GM21526 (cell line): ENCODE results near the gene HIPK1.

Experiments
- ATAC-seq: cut with Tn5 transposase; IDR thresholded peaks from one replicate; pipeline ENCODE4 v1.9.1; 2021; ENCODE audit warnings: moderate library complexity; ENCODE audit not compliant: unreplicated experiment, low FRiP score

HIPK1 gene

DNA sequence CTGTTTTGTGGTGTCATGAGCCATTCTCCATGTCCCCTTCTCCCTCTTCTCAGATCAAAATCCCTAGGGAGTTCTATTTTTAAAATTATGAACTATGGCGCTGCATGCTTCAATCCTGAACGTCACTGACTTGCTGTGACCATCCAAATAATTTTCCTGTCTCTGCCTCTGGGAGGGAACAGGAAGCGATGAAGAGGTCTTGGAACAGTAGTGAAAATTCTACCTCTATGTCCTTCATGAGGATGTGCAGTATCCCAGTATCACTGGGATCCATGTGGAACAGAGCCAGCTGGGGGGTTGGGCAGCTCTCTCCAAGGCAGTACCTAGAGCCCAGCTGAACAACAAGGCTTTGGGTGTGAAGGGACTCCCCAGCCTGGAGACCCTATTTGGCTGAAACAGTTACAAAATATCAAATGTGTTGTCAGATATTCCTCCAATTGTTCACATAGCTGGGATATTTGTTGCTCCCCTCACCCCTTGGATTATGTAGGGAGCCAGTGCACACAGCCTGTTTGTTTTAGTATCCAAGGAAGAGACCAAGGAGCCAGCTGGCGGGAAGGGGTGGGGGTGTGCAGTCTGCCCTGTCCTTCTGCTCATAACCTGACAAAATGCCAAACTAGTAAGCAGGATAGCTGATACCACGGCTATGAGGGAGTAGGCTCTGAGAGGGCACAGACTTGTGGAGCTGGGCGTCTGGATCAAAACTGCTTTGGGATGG lies 16.4 kb upstream of the HIPK1 start:
- no peak for ATAC-seq

DNA sequence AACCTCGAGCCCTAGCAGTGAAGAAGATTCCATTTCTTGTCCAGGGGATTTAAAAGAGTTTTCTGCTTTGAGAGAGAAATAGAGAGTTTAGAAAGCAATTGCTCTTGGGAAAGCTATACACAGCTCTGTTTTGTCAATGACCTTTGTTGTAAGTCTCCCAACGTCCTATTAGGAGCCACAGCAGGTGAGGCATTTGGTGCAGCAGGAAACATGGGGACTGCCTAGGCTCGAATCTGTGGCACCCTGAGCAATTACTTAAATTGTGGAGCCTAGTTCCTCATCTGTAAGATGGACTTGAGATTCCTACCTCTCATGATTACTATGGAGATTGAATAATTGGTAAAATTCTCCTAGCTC lies 15.8 kb upstream of the HIPK1 start:
- no peak for ATAC-seq

DNA sequence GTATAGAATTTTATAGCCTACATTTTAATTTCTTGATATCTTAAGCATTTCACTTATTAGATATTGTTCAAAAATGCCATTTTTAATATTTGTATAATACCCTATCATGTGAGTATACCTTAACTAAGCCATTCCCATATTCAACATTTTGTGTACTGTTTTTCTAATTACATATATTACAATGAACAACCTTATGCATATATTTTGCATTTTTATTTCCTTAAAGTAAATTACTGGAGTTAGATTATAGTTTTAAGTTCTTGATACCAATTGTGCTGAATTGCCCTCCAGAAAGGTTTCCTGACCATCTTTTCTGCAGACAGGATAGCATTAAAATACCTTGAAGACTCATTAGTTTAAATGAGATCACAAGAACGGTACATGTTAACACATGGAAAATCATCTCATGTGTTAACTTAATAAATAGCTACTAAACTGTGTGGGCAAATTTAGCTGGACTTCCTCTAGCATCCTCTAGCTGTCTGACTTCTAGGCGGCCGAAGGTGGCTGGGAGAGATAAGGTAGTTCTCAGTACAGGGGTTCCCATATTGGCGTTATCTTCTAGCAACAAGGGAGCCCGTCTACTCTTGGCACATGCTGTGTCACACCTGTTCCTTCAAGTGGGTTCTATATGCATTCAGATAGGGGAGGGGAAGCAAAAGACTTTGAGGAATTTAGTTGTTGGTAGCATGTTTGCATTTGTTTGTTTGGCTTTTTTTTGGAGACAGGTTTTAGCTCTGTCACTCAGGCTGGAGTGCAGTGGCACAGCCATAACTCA lies 15.0 kb upstream of the HIPK1 start:
- no peak for ATAC-seq

DNA sequence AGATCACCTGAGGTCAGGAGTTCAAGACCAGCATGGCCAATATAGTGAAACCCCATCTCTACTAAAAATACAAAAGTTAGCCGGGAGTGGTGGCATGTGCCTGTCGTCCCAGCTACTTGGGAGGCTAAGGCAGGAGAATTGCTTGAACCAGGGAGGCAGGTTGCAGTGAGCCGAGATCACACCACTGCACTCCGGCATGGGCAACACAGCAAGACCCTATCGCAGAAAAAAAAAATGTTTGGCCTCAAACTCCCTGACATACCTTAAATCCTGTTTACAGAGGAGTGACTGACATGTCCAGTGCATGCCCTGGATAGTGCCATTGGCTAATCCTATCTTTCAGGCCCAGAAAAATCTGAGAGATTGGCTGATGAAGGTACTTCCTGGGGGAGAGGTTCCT lies 12.2 kb upstream of the HIPK1 start:
- no peak for ATAC-seq

DNA sequence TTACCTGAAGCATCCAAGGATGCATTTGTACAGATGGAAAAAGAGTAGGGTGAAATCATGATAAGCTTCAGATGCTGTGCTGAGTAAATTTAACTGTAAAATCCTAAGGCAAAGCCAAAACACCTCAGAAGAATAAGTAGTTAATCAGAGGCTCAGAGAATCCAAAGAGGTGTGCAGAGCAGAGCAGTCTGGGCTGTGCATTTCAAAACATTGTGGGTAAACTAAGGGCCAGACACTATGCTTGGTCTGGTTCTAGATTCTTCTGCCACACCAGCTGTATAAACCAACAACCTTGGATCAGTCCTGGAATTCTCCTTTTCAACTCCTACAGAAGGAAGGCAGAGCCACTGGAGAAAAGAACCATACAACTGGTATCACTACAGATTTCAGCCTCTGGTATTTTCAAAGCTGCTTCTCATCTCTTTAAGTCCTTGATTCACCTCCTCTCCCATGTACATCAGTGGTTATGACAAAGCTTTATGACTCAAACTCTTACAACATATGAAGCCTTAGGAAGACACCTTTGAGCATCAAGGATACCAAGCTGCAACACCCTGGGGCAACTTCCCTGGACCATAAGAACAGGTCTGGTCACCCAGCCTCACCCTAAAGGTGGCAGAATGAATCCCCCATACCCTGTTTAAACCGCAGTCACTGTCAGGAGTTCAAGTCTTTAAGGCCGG lies 11.6 kb upstream of the HIPK1 start:
- ATAC-seq = no peak

DNA sequence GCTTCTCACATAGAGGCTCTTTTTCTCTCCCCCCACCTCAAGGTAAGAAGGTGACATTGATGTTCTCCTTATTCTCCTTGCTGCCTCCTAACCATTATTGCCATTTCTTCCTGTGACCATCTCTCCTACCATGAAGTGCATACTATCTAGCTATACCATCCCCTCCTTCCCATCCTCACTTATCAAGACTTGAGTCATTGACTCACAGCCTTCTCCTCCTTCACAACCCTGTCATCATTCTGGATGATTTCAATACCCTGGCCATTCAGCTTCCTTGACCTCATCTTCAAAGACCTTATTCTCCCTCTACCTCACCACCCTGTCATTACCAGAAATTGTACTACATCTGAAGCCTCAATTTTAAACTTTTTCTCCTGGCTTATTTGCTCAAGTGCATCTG lies 10.9 kb upstream of the HIPK1 start:
- ATAC-seq = no peak

DNA sequence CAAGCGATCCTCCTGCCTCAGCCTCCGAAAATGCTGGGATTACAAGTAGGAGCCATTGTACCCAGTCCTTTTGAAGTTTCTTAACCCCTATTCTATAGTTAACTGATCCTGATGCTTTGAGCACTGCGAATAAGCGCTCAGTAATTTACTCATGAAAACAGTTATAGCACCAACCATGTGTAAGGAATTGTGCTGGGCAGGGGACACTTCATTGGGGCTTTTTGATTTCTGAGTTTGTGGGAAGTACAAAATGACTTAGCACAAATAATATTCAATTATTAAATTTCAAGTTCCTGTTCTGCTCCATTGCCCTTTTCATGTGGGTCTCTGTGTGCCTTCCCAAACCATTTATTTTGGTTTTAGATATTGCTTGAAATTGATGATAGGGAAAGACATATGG lies 6.2 kb upstream of the HIPK1 start:
- no peak for ATAC-seq

DNA sequence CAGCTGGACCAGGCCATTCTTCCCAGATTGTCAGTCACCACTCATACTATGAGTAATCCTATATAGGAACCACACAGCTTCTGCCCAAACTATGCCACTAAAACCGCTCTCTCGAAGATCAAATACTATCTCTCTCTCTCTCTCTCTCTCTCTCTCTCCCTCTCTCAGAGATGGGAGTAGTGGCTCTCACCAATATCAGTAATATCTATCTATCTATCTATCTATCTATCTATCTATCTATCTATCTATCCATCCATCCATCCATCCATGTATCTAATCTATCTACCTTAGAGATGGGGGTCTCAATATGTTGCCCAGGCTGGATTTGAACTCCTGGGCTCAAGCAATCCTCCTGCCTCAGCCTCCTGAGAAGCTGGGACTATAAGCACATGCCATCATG lies 4.7 kb upstream of the HIPK1 start:
- ATAC-seq = no peak

DNA sequence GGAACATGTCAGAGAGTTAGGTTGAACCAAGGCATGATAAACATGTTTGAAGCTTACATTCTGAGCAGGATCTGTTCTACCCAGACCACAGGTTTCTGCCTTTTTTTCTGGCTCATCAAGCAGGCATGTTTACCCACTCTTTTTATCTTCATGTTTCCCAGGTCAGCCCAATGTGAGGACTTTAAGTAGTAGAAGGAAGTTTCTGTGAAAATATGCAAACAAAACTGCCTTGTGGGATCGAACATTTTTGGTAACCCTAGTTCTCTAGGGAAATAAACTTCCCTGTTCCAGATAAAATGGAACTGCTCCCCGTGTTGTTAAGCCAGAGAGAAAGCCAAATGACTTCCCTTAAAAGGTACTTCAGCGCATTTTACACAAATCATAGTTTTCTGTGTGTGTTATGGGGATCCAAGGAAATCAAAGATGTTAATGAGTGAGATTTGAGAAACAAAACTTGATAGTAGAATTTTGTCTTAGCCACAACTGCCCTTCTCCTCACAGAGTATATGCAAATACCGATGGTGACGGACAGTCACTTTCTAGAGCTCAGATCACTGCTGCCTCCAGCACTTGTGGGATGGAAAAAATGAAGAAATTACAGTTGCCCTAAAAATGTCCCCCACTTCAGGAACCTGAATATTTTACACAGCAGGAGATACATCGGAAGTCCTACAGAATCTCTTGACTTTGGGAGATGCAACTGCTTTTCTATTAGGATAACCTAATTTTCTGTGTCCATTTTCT lies 765 bp upstream of the HIPK1 start:
- ATAC-seq = peak; percentile 35

DNA sequence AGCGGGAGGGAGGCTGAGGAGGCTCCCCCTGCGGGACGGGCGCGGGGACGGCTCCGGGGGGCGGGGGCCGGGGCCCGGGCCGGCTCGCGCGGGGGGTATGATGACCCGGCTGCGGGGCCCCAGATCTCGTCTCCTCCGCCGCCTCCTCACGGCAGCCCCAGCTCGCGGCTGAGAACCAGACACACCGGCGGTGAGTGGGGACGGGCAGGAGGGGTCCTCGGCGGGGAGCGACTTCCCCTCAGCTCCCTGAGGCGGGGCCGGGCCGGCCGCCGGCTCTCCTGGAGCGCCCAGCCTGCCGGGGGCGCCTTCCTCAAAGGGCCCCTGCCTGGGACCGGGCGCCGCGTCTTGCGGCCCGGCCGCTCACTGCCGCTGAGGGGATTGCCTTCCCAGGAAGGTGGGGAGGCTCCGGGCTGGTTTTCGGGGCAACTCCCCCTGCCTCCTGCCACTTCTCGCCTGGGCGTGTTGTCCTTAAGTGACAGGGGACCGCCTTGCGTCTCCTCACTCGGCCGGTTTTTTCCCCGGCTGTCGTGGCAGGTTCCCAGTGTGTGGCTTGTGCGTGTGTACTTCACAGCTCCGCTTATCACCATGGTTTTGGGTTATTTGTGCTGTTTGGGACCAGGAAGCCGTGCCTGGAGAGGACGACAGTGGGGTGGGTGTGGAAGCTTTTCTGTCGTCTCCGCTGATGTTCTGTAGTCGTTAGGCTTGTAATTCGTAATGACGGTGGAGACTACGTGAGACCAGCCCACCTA lies 800 bp downstream of the HIPK1 start:
- peak; percentile 33 for ATAC-seq

DNA sequence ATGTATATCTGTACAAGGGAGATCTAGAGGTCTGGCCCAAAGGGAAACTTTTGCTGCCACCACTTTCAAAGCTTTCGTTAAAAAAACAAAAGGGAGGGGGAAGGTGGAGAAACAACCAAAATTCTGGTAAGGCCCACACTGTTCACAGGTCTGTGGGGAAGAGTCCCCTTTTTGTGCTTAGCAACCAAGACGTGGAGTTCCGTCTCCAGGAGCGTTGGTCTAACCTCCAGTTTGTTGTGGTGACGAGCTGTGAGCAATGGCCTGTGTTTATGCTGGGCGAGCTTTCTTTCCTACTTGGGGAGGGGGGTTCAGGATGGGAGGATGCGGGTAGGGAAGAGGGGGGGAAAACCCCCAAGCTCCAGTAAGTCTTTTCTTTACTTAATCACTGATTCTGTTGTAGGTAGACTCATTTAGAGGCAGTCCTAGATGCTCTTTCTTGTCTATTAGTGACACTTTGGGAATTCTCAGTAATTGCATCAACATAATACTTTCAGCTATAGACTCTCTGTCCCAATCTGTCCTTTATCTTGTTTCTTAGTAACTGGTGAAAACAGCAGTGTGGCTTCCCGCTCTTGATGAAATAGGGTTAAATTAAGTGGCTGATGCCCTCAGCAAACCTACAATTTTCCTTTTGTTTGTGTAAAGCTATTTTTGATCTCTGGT lies 1.5 kb downstream of the HIPK1 start:
- peak; percentile 19 for ATAC-seq

DNA sequence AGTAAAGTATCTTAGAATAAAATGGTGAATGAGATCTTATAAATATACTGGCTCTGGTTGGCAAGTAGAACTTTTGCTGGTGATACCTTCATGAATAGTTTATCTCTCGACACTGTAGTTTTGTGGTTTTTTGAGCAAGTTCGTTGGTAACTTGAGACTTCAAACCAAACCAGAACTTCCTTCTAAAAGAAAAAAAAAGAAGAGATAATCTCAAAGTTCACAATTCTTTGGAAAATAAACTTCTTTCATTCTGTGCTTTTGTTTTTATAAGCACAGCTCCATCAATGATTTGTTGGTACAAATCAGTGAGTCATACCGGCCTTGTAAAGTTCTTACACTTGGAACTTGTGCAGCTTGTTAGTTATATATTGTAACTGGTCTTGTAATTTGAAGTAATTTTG lies 2.3 kb downstream of the HIPK1 start:
- no peak for ATAC-seq

DNA sequence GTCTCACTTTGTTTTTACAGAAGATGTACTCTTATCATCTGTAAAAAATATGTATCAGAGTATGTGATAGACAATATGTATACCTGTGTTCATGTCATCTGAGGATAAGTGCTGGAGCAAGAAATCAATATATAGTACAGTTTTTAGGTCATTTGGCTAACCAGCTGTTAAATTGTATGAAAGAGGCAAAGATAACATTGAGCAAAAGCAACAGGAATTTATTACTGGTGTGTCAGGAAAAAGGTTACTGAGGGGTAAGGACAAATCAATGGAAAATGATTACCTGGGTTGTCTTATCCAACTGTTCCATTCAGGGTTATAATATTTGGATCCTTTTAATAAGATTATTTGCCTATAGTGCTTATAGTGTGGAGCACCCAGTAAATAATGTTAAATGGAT lies 4.9 kb downstream of the HIPK1 start:
- ATAC-seq = no peak

DNA sequence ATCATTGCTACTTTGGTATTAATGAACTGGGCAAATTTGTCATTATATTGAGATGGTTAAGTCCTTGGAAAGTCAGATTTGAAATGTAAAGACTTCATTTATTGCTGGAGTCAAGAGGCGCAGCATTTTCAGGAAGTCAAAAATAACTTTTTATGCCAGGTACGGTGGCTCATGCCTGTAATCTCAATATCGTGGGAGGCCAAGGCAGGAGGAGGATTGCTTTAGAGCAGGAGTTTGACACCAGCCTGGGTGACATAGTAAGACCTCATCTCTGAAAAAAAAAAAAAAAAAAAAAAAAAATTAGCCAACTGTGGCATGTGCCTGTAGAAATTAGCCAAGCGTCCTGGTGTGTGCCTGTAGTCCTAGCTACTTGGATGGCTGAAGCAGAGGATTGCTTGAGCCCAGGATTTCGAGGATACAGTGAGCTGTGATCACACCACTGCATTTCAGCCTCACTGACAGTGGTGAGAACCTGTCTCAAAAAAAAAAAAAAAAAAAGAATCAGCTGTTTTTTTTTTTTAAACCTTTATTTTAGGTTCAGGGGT lies 5.5 kb downstream of the HIPK1 start:
- ATAC-seq = no peak

DNA sequence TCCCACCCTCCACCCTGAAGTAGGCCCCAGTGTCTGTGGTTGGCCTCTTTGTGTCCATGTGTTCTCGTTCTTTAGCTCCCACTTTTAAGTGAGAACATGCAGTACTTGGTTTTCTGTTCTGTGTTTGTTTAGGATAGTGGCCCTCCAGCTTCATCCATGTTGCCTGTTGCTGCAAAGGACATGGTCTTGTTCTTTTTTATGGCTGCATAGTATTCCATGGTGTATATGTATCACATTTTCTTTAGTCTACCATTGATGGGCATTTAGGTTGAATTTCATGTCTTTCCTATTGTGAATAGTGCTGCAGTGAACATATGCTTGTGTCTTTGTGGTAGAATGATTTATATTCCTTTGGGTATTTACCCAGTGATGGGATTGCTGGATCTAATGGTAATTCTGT lies 6.1 kb downstream of the HIPK1 start:
- ATAC-seq = no peak

DNA sequence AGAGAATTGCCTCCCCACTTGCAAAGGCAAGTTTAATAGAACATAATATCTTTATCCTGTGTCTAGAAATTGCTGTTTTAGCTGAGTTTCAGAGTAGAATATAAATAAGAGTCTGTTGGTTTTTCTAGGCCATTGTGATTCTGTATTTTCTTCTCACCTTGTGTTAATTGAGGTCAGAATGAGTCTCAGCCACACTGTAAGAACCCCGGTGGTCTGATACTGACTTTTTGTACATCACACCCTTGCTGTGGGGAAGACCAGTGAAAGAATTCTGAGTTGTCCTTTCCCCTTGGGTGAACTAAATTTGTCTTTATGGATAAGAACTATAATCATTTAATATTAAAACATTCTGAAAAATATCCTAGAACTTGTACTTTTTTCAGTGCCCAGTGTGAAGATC lies 6.8 kb downstream of the HIPK1 start:
- ATAC-seq = no peak

DNA sequence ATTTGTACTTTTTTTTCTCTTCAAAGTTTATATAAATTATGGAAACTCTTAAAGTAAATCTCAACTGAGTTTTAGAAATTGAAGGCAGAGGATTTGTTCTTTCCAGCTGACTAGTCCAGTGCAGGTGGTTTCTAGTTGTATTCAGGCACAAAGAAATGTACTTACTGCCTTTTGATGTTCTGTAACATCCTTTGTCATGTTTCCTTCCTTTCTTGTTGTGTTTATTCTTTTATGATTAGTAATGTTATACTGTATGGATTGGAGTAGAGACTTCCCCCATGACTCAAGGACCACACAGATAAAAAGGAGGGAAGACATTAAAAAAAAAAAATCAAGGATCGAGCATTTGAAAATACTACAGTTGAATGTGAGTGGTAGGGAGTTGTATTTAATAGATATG lies 8.0 kb downstream of the HIPK1 start:
- no peak for ATAC-seq

DNA sequence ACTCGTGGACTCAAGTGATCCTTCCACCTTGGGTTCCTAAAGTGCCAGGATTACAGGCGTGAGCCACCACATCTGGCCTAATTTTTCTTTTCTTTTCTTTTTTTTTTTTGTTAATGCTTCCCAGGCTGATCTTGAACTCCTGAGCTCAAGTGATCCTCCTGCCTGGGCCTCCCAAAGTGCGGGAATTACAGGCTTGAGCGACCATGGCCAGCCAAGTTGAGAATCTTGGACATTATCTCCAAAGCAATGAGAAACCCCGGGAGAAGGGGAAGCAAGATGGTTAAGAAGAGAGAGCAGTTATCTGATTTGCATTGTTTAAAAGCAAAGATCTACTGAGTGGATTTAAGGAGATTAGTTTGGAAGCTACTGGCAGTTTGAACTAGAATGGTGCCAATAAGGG lies 9.1 kb downstream of the HIPK1 start:
- no peak for ATAC-seq

DNA sequence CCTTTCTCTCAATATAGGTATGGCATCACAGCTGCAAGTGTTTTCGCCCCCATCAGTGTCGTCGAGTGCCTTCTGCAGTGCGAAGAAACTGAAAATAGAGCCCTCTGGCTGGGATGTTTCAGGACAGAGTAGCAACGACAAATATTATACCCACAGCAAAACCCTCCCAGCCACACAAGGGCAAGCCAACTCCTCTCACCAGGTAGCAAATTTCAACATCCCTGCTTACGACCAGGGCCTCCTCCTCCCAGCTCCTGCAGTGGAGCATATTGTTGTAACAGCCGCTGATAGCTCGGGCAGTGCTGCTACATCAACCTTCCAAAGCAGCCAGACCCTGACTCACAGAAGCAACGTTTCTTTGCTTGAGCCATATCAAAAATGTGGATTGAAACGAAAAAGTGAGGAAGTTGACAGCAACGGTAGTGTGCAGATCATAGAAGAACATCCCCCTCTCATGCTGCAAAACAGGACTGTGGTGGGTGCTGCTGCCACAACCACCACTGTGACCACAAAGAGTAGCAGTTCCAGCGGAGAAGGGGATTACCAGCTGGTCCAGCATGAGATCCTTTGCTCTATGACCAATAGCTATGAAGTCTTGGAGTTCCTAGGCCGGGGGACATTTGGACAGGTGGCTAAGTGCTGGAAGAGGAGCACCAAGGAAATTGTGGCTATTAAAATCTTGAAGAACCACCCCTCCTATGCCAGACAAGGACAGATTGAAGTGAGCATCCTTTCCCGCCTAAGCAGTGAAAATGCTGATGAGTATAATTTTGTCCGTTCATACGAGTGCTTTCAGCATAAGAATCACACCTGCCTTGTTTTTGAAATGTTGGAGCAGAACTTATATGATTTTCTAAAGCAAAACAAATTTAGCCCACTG lies 11.5 kb downstream of the HIPK1 start:
- no peak for ATAC-seq
